Stimulated activated CD4-positive, alpha-beta T cell treated with anti-CD3 and anti-CD28 coated beads, Interleukin-4, amount 100 ng/mL, for 1 hour (primary cell): ENCODE measurements around the gene SFTPA1.
"Not testable (repeated sequence)": the region's sequence is repeated elsewhere in the genome, so short reads cannot be mapped to it uniquely, and the experiment has no call there.

Experiments
- DNase-seq: peaks from one replicate; pipeline ENCODE4 v3.0.0-alpha.2; 2020

Gene SFTPA1

DNA sequence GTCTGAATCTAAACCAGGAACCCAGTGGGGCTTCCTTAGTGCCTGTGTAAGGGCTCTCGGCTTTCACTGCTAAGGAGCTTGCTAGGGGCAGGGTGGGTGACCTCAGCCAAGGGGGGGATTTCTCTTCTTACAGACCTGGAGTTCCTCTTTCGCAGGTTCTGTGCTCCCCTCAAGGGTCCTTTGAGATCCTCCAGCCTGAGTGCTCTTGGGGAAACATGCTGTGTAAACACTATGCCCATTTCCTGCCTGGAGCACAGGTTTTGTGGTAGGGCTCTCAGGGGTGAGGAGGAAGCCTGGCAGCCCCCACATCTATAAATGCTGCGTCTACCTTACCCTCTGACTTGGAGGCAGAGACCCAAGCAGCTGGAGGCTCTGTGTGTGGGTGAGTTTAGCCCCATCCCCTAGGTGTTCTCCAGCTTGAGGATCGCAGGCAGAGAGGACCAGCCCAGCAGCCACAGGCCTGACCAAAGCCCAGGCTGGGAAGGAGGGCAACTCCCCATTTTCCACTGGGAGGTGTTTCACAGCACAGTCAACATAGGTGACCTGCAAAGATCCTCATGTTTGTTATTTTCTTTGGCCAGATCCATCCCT lies at the start of gene SFTPA1:
Gene SFTPA1, plus strand, starts transcription at position 339 of the 591 bp plus-strand sequence. CDS start 887 bp downstream, outside the sequence.
- no peak for DNase-seq

DNA sequence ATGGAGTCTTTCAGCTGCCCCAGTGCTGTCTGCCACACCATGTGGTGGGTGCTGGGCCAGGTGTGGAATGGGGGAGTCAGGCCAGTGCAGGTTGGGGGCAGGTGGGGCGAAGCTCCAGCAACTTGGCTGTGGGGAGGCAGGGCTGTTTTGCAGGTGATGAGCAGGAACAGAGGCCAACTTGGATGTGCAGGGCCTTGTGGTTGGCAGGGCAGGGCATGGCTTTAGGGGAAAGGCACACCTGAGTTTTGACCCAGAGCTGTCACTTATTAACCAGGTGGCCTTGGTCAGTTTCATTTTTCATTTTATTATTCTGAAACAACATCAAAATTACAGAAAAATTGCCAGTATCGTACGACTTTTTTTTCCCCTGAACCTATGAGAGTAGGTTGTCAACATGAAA lies 49.5 kb upstream of the SFTPA1 start:
- DNase-seq: no peak

DNA sequence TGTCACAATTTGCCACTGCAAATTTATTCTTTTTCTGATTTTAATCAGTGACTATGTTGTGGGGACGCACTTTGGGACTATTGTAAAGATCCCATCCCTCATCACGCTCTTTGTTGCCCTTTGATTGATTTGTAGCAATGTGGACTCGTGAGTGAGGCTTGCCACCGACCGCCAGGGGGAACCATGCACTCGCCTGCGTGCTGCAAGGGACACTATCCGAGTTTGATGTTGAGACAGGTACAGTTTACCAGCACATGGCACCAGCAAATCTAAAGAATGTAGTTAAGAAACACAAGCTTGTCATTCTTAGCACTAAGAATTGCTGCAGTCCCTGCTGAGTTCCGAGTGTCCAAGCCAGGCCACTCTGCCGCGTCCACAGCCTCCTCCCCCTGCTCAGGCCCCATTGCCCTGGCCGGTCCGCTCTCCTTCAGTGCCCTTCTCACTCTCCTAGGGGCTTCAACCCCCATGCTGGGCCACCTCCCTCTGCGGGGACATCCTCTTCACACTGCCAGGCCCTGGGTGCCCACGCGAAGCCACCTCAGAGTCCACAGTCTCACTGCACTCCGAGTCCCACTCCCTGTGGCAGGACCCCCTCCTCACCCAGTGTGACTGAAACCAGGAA lies 48.5 kb upstream of the SFTPA1 start:
- DNase-seq: peak; percentile 67

DNA sequence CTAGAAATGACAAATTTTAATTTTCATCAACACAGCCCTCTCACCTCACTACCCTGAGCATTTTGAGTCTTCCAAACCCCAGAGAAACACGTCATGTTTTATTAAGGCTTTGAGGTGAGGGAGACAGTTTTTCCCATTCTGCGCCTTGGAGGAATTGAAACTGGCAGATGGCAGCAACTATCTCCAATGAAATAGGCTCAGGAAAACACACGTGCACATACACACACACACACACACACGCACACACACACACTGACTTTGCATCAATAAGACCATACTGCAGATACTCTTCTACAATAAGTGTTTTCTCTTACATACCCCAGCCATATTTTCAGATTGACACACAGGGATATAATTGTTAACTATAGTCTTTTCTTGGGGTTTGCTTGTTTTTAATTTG lies 47.3 kb upstream of the SFTPA1 start:
- DNase-seq: no peak

DNA sequence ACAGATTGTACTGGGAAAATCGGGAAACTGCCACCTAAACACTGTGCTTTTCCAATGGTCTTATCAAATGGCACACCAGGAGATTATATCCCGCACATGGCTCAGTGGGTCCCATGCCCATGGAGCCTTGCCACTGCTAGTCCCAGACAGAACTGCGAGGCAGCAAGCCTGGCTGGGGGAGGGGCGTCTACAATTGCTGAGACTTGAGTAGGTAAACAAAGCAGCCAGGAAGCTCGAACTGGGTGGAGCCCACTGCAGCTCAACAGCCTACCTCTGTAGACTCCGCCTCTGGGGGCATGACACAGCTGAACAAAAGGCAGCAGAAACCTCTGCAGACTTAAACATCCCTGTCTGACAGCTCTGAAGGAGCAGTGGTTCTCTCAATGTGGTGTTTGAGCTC lies 40.1 kb upstream of the SFTPA1 start:
- not testable (repeated sequence) for DNase-seq

DNA sequence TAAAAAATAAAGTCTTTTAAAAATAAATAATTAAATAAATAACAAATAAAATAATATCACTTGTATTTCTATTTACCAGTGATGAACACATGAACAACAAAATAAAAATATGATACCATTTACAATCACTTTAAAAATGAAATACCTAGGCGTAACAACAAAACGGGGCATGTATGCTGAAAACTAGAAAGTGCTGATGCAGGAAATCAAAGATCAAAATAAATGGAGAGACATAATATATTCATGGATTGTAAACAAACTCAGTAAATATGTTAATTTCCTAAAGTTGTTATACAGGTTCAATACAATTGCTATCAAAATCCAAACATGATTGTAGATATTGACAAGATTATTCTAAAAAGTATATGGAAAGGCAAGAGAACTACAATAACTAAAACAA lies 31.4 kb upstream of the SFTPA1 start:
- DNase-seq: no peak

DNA sequence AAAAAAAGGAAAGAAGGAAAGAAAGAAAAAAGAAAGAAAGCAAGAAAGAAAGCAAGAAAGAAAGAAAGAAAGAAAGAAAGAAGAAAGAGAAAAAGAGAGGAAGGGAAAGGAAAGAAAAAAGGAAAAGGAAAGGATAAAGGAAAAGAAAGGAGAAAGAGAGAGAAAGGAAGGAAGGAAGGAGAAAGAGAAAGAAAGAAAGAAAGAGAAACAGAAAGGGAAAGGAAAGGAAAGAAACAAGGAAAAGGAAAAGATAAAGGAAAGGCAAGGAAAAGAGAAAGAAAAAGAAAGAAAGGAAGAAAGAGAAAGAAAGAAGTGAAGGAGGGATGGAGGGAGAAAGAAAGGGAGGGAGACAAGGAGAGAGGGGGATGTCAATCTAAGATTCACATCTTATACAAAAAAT lies 29.7 kb upstream of the SFTPA1 start:
- DNase-seq: no peak

DNA sequence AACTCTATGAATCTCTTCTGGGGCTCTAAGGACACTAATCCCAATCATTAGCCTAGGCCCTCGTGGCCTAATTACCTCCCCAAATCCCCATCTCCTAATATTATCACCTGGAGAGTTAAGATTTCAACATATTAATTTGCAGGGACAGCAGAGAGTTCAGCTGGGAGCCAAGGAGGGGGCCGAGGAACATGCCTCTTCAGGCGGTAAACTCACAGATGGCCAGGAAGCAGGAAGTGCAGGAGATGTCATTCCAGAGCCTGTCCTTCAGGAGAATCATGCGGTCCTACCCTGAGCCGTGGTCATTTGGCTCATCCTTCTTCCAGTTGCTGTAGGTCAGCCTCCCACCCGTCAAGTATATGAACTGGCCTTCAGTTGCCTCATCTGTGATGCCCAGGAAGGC lies 28.6 kb upstream of the SFTPA1 start:
- no peak for DNase-seq

DNA sequence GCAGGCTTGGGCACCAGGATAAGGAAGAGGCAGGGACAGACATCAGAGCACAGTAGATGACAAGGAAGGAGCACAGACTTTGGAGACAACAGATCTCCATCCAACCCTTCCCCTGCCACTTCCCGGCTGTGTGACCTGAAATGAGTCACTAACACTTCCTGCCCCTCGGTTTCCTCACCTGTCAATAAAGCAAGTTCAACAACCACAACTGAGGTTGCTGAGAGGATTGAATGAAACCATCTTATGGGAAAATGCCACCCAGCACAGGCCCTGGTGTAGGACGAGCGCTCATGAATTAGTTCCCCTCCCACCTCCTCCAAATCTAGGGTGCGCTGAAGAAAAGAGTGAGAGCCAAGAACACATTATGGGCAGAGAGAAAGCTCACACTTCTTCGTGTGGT lies 27.8 kb upstream of the SFTPA1 start:
- DNase-seq: not testable (repeated sequence)

DNA sequence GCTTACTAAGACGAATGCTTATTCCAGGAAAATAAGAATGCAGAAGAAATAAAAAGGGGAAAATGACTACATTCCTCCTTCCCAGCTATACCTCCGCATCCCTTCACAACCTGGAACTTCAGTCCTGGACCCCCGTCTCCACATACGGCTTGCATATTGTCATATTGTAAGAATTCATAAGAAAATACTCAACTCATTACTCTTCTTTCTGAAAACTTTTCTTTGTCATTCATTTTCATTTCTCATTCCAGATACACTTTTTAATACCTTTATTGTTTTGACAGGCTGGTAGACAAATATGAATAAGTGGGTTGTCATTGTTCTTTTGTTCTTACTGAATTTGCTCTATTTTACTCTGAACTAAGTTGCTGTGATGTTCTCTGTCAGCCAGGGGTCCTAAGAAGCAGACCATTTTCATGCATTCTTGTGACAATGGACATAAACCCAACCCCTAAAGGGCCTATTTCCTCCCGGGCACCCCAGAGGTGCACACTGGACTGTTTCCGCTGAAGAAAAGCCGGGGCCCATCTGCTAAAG lies 27.2 kb upstream of the SFTPA1 start:
- no peak for DNase-seq

DNA sequence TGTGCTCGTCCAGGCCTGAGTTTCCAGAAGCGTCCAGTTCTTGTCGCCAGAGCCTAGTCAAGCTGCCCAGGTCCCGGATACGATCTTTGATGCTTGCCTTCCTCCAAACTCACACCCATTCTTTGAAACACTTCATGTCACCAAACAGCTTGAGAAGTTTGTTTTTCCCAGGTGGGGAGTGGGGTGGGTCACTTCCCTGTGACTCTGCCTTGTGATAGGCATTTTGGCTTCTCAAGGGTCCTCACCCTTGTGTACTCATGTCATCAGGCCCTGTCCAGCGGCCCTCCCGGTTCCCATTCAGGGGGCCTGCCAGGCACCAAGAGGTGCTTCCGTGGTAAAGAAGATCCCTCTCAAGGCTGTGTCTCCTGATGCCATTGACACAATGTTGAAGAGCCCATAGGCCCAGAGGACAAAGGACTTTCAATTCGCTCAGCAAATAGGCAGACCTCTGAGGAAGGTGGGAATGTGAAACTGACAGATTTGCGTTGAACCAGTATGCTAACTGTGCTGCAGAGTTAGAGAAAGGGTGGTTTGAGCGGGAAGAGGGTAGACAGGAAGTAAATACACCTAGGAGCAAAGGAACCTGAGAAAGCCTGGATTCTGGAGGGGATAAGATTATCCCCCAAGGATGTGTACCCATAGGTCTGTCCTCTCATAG lies 24.7 kb upstream of the SFTPA1 start:
- no peak for DNase-seq

DNA sequence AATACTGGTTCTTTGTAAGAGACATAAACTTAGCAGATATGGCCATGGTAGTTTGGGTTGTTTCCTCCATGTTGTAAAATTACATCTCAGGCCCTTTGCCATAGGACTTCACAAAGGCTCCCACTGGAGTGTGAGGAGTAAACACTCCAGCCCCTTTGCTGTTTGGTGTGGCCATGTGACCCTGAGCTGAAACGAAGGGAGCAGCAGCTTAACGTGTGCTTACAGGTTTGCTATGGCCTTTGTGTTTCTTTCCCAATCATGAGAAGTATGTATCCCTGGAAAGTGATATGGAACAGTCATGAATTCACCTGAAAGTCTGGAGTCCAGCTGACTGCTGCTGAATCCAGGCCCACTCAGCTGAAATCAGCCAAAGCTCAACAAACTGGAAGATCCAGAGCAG lies 23.8 kb upstream of the SFTPA1 start:
- DNase-seq: no peak

DNA sequence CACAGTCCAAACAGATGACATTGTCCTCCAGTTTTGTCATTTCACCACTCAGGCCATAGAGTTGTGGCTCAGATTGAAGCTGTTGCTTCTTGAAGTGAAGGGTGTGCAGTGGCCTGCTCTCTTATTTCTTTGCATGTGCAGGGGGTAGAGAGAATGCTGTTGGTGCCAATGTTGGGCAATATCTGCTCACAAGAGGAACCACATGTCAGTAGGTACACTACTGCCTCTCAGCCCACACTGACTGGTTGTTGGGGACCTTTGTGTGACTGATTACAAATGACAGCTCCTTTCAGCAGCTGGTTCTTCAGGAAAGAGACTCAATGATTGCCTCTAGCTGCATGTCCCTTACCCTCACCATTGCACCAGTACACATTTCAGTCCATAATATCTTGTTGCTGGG lies 21.9 kb upstream of the SFTPA1 start:
- DNase-seq: no peak

DNA sequence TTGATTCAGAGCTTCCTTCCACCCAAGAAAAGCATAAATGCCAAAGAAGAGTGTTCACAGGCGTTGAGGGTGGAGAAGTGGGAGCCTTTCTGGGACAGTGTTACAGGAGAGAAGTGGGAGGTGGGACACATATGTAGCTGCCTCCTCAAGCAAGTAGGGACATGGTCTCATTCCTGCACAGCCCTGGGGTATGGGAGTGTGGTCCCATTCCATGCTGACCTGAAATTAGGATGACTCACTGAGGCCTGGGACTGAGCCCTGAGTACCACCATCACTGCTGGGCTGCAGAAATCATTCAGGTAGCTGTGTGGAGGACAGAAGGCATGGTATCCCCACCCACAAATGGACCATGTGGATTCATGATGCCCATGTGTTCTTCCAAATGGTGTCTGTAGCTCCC lies 17.4 kb upstream of the SFTPA1 start:
- no peak for DNase-seq

DNA sequence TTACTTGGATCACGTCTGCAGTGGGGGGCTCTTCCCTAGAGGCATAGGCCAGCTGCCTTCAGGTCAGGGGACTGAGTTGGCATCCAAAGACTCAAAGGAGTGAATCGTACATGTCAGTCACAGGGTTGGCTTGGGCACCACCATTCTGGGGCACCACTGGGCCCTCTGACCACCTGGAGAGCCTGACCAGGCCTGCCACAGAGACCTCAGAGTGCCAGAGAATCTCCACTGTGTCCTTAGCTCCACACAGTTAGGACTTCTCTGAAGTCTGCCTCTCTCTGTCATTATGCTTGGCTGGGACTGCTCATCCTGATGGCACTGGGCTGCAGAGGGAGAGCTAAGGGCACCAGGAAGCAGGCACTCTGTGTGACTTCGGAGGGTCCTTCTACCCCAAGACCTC lies 16.2 kb upstream of the SFTPA1 start:
- DNase-seq: not testable (repeated sequence)

DNA sequence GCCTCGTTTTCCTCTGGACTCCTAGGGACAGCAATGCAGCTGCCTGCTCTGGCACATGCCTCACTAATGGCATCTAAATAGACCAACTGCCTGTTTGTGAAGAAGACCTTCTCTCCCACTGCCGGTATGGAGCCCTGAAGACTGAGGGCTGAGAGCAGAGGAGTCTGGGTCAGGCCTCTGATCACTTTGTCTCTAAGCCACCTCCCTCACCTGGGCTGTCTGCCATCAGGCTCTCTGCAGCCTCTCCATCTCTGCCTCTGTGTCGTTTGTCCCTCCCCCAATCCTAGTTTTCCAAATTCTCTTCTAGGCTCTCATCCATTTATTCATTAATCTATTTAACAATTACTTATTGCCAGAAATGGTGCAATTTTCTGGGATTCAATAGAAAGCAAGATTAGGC lies 15.2 kb upstream of the SFTPA1 start:
- no peak for DNase-seq

DNA sequence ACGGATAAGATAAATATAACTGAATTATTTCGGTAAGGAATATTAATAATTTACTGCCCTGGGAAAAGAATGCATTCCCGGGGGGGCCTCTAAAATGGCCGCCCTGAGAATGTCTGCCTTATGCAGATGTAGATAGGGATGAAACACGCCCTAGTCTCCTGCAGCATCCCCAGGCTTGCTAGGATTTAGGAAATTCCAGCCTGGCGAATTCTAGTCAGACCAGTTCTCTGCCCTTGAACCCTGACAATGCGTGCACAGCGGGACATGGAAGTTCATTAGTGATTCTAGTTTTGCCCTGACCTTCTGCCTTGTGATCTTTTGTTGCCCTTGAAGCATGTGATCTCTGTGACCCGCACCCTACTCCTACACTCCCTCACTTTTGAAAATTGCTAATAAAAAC lies 11.1 kb upstream of the SFTPA1 start:
- not testable (repeated sequence) for DNase-seq

DNA sequence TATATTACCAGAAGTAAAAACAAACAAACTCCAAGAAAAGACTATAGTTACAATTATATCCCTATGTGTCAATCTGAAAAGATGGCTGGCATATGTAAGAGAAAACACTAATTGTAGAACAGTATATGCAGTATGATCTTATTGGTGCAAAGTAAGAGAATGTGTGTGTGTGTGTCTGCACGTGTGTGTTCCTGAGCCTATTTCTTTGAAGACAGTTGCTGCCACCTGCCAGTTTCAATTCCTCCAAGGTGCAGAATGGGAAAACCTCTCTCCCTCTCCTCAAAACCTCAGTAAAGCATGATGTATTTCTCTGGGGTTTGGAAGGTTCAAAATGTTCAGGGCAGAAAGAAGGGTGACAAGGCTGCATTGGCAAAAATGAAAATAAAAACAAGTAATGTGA lies 8.8 kb upstream of the SFTPA1 start:
- no peak for DNase-seq

DNA sequence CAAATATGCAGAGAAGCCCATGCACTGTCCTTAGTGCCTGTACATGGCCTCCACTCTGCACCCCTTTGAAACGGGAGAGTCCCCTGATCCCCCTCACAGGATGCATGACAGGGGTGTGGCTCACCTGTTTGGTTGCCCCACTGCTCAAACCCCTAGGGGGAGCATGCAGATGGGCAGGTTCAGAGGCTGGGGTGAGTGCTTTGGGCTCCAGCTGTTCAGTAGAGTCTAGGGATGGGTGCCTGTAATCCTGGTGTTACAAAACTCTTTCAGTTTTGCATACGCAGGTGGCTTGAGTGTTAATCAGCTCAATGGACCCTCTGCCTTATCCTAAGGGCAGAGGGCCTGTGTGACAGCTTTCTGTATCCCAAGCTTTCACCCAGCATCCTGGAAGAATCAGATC lies 7.8 kb upstream of the SFTPA1 start:
- no peak for DNase-seq

DNA sequence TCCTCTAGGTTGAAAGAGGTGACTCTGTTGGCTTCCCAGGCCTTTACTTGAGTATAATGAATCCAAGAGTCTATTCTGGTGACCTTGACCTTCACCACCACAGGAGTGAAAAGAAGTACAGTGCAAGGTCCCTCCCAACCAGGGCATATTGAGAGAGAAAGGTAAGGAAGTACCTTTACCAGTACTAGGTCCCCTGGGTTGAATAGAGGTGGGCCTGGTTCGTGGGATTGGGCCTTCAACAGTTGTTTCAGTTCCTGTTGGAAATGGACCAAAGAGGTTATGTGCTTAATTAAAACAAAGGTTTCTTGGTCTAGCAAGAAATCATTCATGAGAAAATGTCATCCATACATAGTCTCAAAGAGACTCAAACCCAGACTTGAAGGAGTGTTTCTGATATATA lies 6.4 kb upstream of the SFTPA1 start:
- DNase-seq: no peak

DNA sequence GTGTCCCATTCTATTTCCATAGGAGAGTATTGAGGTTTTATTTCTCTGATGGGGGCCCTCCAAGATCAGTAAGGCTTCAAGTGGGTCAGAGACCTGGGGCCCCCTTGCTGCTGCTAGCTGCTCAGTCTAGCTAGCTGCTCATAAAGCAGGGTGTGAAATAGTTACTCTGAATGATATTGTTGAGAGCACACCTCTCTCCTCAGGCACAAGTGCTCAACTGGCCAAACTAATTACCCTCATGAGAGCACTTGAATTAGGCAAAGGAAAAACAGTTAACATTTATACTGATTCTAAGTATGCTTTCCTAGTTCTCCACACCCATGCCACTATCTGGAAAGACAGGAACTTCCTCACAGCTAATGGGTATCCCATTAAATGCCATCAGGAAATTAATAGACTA lies 5.4 kb upstream of the SFTPA1 start:
- no peak for DNase-seq

DNA sequence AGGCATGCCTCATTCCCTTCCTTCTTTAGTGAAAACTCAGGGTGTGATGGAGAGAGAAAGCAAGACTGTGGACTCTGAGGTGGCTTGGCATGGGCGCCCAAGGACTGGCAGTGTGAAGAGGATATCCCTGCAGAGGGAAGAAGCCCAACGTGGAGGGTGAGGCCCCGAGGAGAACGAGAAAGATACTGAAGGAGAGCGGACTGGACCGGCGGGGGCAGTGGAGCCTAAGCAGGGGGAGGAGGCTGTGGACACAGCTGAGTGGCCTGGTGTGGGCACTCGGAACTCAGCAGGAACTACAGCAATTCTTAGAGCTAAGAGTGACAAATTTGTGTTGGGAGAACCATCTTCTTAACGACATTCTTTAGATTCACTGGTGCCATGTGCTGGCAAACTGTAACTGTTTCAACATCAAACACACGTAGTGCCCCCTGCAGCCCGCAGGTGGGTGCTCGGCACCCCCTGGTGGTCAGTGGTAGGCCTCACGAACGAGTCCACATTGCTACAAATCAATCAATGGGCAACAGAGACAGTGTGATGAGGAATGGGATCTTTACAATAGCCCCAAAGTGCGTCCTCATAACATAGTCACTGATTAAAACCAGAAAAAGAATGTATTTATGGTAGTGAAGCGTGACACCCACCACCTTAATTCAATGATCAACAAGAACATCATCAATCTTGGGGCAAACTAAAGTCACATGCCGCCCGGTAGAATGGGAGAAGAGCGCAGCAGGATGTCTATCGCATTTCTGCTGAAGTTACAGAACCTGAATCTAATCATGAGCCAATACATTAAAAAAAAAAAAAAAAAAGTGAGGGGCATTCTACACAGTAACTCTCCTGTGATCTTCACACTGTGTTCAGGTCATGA lies 2.0 kb upstream of the SFTPA1 start:
- DNase-seq: peak; percentile 27
